ENCODE measurements around the gene FRG2B.
A peak's percentile ranks its signal among the peaks of the same experiment; 100 is the strongest.
"Not testable (repeated sequence)": the region's sequence is repeated elsewhere in the genome, so short reads cannot be mapped to it uniquely, and the experiment has no call there.

The FRG2B gene

DNA sequence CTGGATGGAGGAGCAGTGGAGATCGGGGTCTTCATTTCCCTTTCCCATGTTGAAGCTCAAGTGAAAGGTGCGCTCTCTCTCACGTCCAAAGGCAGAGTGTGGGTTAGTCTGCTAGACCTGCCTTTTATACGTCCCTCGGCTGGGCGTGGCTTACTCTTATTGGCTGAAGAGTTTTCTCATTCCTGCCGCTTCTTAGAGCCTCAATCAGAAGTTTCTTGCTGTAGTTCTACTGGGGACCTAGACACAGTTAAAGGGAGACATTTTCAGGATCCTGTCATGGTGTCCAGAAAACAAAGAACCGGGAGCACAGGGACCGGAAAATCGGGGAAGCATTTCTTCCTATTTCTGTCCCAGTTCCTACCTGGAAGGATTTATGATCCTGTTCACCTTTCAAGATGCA is at the start of gene FRG2B:
Gene FRG2B (minus strand): TSS at position 101 of the 400 bp plus-strand sequence. CDS start 53 bp downstream, at position 48.
- not testable (repeated sequence) for DNase-seq

- not testable (repeated sequence) for DNase-seq
Measured at GRCh38 chr10:133667446-133667845, 40.9 kb upstream of the FRG2B start.

GRCh38 chr10:133663544-133664160 is 37.1 kb upstream of the FRG2B start:
- DNase-seq = not testable (repeated sequence)

DNA sequence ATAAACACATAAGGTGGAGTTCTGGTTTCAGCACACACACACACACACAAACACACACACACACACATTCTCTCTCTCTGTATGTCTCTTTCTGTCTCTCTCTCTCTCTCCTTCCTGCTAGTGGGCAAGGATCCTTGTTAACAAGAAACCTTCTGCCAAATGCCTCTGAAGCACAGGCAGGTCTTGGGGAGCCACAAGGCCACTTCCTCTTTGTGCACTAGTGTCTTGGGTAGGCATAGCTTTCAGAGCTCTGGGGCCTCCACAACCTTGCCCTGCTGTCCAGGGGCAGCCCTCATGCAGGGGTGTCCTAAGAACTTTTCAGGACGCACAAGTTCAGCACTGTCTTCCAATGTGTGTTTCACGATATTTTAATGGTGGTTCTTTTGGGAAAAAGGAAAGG is 34.5 kb upstream of the FRG2B start:
- not testable (repeated sequence) for DNase-seq

DNA sequence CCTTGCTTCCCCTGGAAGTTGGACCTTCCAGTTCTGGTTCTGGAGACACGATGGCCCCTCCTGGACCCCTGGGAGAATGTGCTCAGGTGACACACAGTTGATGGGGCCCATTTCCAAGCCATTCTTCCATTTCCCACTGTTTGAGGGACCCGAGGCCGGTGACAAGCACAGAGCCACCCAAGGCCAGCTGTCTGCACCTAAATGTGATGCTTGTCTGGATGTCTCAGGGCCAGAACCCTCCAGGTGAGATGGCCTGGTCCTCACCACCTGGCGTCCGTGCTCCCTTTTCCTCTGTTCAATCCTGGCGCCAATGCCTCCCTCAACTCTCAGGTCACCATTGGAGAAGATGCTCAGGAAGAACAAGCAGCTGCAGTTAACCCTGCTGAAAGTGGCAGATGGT is 33.9 kb upstream of the FRG2B start:
- not testable (repeated sequence) for DNase-seq

- not testable (repeated sequence) for DNase-seq
Measured at GRCh38 chr10:133657276-133657675, 30.7 kb upstream of the FRG2B start.

DNA sequence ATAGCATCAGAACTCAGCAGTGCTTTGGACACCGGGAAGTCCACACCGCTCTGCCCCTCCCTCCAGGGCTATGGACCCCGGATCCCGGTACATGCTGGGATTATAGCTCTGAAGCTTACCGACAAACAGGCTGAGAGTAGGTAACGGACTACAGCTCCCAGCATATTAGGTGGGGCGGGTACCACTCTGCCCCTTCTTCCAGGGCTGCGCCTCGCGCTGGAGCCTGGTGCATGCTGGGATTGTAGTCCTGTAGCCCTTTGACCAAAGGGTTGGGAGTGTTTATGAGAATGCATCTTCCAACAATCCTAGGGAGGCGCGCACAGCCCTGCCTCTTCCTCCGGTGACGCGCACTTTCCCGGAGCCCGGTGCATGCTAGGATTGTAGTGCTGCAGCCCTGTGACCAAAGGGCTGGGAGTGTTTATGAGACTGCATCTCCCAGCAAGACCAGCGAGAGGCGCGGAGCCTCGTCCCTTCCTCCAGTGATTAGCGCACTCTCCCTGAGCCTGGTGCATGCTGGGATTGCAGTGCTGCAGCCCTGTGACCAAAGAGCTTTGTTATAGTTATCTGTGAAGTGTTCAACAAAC is 22.4 kb upstream of the FRG2B start:
- DNase-seq = not testable (repeated sequence)

GRCh38 chr10:133647075-133647748 is 20.6 kb upstream of the FRG2B start:
- not testable (repeated sequence) for DNase-seq

GRCh38 chr10:133637846-133638235 is 11.2 kb upstream of the FRG2B start:
- DNase-seq = not testable (repeated sequence)

DNA sequence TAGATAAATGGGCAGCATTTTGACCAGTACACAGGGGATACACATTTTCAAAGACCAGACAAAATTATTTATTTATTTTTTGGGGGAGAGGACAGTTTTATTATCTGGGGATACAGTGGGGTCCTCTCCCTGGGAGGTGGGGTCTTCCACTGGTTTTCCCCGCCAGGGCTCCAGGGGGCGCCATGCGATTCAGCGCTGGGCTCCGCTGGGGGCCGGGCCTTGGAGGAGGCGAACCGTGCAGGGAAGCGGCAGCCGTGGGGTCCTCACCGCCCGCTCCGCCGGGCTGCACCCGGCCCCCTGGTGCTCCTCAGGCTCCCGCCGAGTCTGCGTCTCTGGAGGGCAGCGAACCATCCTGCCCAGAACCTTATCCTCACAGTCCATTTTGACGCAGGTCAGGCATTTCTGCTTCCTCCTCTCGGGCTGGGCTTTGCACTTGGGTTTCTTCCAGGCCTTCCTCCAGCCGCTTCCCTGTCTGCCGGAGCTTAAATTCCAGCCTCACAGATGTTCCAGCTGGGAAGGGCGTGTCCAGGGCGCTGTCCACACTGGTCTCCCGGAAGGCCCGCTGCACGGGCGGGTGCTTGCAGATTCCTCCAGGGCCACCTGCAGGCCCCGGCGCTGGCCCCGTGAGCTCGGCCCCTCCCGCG is 10.7 kb upstream of the FRG2B start:
- not testable (repeated sequence) for DNase-seq

DNA sequence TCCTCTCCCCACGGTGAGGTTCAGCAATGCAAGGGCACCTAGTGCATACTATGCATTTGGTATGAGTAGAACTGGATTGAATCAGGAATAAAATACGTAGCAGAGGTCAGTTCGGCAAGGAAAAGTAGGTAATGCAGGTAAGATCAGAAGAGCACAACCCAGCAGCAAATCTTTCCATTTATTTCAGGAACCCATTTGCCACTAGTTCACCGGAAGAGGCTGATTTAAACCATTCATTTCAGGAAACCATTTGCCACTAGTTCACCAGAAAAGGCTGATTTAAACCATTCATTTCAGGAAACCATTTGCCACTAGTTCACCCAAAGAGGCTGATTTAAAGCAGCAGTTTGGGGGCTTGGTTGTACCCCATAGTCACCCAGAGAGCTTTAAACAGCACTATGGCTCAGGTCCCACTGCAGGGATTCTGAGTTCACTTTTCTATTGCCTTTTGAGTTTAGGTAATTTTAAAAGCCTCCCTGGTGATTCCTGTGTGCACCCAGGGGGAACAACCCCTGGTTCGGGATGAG is 4.2 kb upstream of the FRG2B start:
- DNase-seq = not testable (repeated sequence)

DNA sequence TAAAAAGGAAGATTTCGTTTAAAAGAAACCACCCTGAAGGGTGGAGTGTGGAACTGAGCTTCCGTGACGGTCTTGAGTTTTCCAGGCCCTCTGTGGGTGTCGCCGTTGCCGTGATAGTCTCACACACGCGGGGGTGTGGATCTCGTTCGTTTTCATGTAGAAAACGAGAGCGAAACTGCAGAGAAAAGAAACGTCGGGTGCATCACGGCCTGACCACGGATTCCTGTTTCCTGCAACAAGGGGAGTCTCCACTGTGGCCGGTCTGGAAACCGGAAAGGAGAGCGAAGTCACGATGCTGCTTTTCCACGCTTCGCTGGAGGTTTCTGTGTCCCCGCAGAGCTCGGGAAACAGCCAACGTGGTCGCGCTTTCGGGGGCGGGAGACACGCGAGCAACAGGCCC is 4.1 kb downstream of the FRG2B start:
- not testable (repeated sequence) for DNase-seq

DNA sequence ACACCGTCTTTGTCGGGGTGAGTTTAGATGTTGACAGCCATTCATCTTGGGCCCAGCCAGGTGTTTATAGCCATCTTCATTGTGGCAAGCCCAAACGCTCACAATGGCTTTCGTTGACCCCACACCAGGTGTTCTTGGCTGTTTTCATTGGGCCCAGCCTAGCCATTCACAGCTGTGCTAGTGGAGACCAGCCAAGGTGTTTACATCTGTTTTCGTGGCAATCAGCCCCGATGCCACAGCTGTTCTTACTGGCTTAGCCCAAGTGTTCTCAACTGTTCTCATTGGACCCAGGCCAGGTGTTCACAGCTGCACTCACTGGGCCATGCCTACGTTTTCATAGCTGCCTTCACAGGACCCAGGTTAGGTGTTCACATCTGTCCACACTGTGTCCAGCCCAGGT is 7.7 kb downstream of the FRG2B start:
- DNase-seq = no peak

- no peak for DNase-seq
Measured at GRCh38 chr10:133617196-133617595, 9.4 kb downstream of the FRG2B start.

DNA sequence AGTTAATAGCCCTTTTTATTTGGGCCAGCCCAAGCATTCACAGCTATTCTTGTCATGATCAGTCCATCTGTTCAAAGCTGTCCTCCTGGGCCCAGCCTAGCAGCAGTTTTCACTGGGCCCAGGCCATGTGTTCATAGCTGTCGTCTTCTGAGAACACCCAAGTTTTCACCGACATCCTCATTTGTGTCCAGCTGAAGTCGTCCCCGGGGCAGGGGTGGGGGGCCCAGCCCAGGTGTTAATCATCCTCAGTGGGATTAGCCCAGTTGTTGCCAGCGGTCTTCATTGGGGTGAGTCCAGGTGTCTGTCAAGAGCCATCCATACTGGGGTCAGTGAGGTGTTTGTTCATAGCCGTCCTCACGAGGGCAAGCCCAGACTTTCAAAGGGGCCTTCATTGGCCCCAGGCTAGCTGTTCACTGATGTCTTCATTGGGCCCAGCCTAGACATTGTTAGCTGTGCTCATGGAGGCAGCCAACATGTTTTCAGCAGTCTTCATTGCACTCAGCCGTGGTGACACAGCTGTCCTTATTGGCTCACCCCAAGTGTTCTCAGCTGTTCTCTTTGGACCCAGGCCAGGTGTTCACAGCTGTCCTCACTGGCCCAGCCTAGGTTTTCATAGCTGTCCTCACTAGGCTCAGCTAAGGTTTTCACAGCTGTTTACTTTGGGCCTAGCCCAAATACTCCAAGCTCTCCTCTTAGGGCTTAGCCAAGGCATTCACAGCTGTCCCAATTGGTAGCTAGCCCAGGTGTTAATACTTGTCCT is 10.0 kb downstream of the FRG2B start:
- DNase-seq = no peak

DNA sequence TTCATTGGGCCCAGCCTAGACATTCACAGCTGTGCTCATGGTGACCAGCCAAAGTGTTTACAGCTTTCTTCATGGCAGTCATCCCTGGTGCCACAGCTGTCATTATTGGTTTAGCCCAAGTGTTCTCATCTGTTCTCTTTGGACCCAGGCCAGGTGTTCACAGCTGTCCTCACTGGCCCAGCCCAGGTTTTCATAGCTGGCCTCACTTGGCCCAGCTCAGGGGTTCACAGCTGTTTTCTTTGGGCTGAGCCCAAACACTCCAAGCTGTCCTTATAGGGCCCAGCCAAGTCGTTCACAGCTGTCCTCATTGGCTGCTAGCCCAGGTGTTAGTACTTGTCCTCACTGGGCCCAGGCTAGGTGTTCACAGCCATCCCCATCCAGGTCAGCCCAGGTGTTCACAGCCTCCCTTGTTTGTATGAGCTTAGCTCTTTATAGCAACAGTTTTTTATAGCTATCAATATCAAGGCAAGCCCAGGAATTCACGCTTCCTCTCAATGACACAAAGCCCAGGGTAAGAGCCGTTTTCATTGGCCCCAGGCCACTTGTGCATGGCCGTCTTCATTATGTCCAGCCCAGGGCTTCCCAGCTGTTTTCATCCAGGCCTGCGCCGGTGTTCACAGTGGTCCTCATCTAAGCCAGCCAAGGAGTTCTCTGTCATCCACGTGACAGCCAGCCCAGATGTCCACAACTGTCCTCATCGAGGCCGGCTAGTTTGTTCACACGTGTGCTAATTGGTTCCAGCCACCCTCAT is 11.6 kb downstream of the FRG2B start:
- DNase-seq = no peak

- DNase-seq = no peak
Measured at GRCh38 chr10:133613699-133614098, 12.9 kb downstream of the FRG2B start.

GRCh38 chr10:133611079-133611478 is 15.5 kb downstream of the FRG2B start:
- DNase-seq = no peak

DNA sequence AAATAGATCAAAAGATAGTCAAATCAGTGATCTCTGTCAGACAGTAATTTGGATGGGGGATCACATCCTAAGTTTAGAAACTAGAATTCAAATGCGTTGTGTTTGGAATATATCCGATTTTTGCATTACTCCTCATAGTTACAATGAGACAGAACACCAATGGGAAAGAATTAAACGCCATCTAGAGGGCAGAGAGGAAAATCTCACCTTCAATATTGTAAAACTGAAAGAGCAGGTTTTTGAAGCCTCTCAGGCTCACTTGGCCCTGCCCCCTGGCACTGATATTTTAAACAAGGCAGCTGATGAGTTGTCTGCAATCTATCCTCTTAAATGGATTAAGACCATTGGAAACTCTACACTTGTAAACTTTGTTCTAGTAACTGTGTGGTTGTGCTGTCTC is 17.7 kb downstream of the FRG2B start:
- DNase-seq = peak; percentile 9

DNA sequence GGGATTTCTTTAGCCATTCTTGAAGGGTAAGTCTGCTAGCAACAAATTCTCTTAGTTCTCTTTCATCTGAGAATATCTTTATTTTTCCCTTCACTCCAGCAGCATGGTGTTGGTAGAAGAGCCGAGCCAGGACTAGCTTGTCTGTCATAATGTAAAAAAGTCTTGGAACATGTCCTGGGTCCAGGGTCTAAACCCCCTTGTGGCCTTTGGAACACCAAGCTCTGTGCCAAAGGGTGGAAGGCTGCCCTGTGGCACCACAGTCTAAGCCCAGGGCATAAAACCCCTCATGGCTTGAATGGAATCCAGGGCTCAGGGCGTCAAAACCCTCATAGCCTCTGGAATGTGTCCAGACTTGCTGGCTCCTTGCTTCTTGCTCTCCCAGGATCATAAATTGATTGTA is 23.2 kb downstream of the FRG2B start:
- DNase-seq = not testable (repeated sequence)

- no peak for DNase-seq
Measured at GRCh38 chr10:133600657-133601056, 25.9 kb downstream of the FRG2B start.

DNA sequence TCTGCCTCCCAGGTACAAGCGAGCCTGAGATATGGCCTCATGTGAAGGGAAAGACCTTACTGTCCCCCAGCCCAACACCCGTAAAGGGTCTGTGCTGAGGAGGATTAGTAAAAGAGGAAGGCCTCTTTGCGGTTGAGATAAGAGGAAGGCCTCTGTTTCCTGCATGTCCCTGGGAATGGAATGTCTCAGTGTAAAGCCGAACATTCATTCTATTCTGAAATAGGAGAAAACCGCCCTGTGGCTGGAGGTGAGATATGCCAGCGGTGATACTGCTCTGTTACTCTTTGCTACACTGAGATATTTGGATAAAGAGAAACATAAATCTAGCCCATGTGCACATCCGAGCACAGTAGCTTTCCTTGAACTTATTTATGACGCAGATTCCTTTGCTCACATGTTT is 26.7 kb downstream of the FRG2B start:
- DNase-seq = not testable (repeated sequence)
